Measurements from ENCODE around the gene PIP5K1B.
"Not testable (repeated sequence)": the region's sequence is repeated elsewhere in the genome, so short reads cannot be mapped to it uniquely, and the experiment has no call there.

DNA sequence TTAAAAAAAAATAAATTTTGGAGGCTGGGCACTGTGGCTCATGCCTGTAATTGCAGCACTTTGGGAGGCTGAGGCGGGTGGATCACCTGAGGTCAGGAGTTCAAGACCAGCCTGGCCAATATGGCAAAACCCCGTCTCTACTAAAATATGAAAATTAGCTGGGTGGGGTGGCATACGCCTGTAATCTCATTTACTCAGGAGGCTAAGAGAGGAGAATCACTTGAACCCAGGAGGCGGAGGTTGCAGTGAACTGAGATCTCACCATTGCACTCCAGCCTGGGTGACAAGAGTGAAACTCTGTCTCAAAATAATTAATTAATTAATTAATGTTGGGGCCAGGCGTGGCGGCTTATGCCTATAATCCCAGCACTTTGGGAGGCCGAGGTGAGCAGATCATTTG, 281.9 kb downstream of the PIP5K1B start:
- TF ChIP-seq, protein P1, sequence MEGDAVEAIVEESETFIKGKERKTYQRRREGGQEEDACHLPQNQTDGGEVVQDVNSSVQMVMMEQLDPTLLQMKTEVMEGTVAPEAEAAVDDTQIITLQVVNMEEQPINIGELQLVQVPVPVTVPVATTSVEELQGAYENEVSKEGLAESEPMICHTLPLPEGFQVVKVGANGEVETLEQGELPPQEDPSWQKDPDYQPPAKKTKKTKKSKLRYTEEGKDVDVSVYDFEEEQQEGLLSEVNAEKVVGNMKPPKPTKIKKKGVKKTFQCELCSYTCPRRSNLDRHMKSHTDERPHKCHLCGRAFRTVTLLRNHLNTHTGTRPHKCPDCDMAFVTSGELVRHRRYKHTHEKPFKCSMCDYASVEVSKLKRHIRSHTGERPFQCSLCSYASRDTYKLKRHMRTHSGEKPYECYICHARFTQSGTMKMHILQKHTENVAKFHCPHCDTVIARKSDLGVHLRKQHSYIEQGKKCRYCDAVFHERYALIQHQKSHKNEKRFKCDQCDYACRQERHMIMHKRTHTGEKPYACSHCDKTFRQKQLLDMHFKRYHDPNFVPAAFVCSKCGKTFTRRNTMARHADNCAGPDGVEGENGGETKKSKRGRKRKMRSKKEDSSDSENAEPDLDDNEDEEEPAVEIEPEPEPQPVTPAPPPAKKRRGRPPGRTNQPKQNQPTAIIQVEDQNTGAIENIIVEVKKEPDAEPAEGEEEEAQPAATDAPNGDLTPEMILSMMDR (IDR thresholded peaks at IDR 0.05) = not testable (repeated sequence)
- TF ChIP-seq EZH2 (IDR thresholded peaks at IDR 0.05; ENCODE audit: borderline replicate concordance, insufficient read depth, low read depth, low read length, poor library complexity, severe bottlenecking) = not testable (repeated sequence)

All from B cell (primary cell).